H1 (cell line): ENCODE measurements around the gene VAV2. TPM values are rescaled to one million over a fixed set of nuclear protein-coding genes. Genes with fewer than 3 reads are reported as not detected.

ENCODE experiments used
- CHD2 ChIP-seq: IDR thresholded peaks from 2 replicates; pipeline ENCODE4 v1.6.1; 2012; ENCODE audit warnings: low read length, improper control_type of control experiment
- RAD21 ChIP-seq, 2 experiments: IDR thresholded peaks in 1 of 2; conservative IDR thresholded peaks in 1 of 2; 2 replicates each; pipeline ENCODE4 v1.6.1; 2011; ENCODE audit warnings: low read depth in 2 of 2, low read length in 2 of 2, improper control_type of control experiment in 1 of 2, inconsistent platforms in 1 of 2, mild to moderate bottlenecking in 1 of 2, moderate library complexity in 1 of 2
- SIX5 ChIP-seq: IDR thresholded peaks from 2 replicates; pipeline ENCODE4 v1.6.1; 2011; ENCODE audit warnings: mild to moderate bottlenecking, low read depth, low read length
- TAF1 ChIP-seq: IDR thresholded peaks from 2 replicates; pipeline ENCODE4 v1.6.1; 2011; ENCODE audit warnings: mild to moderate bottlenecking, low read depth, low read length
- YY1 ChIP-seq: IDR thresholded peaks from 2 replicates; pipeline ENCODE4 v1.6.1; 2011; ENCODE audit warnings: low read depth, mild to moderate bottlenecking, low read length
- ZNF274 ChIP-seq: IDR thresholded peaks from 2 replicates; pipeline ENCODE4 v1.7.0; 2012; ENCODE audit warnings: low read length, borderline replicate concordance; ENCODE audit errors: extremely low read depth
- polyA plus RNA-seq, 7 experiments: library from polyadenylated mRNA; depleted of rRNA in 3 of 7; stranded (reverse) in 5 of 7; unstranded in 2 of 7; fragments of >200 nt in 5 of 7; fragments of 200-250 nt in 2 of 7; gene quantifications; 1 replicate in 5 of 7; 2 replicates in 1 of 7; 4 replicates in 1 of 7; pipeline versions ENCODE4 v1.2.1 to v1.2.3, GENCODE V29; 2011 to 2013; ENCODE audit warnings: missing spikeins in 2 of 7, mixed read lengths in 2 of 7
- total RNA-seq: library from RNA; stranded (reverse); fragmentation: NEBNext Ultra II Directional; extraction: Animal tissue kit (Norgen Biotek cat#: 25700); gene quantifications from 2 replicates; pipeline ENCODE4 v1.2.1, GENCODE V29; 2021
- TF ChIP-seq, protein P1 (sequence below): fragments of 300-600 bp; sonication (generic); IDR thresholded peaks from 2 replicates; pipeline ENCODE4 v1.7.1; 2012; ENCODE audit warnings: low read length, moderate library complexity, mild to moderate bottlenecking, inconsistent platforms; ENCODE audit not compliant: insufficient replicate concordance
- TF ChIP-seq, protein P2 (sequence below): IDR thresholded peaks from 2 replicates; pipeline ENCODE4 v1.6.1; 2011; ENCODE audit warnings: low read length, improper control_type of control experiment

Gene VAV2
- total and polyA plus RNA-seq, 2 of the 8 experiments (the other 6 are each of a cell fraction or from before 2014, with no cell fraction given), result 13.6 to 37.6 TPM

DNA sequence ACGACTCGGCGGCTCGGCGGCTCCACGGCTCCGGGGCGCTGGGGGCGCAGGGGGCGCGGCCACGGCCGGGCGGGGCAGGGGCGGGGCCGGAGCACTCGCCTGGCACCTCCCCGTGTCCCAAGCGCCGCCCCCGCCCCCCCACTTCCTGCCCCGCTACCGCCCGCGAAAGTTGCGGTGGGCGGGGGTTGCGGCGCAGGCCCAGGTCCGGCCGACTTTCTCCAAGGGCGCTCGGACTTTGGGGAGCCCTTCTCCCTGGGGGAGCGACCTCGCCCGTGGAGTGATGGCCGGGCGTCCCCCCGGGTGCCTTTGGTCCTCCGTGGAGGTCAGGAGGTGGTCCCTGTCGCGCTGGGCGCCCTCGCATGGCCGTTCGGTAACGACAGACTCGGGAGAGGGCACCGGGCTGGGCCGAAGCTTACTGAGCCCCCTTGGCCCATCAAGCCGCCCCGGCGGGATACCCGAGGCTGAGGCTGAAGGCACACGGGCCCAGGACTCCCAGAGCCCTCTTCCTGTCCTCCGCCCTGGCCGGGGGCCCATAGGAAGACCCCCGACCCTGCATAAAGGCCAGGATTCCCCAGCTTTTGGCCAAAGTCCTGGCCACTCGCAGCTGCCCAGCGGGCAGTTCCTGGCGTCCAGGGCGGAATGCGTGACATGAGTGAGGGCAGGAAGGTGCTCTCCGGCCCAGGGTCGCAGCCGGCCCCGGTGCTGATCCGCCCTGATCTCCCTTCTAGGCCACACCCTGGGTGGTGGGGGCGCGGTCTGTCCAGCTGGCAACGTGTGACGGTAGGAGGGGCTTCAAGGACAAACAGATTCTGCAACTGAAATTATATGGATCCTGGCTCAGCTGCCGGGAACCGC lies 883 bp upstream of the VAV2 start (continued):
- TF ChIP-seq, protein P1, sequence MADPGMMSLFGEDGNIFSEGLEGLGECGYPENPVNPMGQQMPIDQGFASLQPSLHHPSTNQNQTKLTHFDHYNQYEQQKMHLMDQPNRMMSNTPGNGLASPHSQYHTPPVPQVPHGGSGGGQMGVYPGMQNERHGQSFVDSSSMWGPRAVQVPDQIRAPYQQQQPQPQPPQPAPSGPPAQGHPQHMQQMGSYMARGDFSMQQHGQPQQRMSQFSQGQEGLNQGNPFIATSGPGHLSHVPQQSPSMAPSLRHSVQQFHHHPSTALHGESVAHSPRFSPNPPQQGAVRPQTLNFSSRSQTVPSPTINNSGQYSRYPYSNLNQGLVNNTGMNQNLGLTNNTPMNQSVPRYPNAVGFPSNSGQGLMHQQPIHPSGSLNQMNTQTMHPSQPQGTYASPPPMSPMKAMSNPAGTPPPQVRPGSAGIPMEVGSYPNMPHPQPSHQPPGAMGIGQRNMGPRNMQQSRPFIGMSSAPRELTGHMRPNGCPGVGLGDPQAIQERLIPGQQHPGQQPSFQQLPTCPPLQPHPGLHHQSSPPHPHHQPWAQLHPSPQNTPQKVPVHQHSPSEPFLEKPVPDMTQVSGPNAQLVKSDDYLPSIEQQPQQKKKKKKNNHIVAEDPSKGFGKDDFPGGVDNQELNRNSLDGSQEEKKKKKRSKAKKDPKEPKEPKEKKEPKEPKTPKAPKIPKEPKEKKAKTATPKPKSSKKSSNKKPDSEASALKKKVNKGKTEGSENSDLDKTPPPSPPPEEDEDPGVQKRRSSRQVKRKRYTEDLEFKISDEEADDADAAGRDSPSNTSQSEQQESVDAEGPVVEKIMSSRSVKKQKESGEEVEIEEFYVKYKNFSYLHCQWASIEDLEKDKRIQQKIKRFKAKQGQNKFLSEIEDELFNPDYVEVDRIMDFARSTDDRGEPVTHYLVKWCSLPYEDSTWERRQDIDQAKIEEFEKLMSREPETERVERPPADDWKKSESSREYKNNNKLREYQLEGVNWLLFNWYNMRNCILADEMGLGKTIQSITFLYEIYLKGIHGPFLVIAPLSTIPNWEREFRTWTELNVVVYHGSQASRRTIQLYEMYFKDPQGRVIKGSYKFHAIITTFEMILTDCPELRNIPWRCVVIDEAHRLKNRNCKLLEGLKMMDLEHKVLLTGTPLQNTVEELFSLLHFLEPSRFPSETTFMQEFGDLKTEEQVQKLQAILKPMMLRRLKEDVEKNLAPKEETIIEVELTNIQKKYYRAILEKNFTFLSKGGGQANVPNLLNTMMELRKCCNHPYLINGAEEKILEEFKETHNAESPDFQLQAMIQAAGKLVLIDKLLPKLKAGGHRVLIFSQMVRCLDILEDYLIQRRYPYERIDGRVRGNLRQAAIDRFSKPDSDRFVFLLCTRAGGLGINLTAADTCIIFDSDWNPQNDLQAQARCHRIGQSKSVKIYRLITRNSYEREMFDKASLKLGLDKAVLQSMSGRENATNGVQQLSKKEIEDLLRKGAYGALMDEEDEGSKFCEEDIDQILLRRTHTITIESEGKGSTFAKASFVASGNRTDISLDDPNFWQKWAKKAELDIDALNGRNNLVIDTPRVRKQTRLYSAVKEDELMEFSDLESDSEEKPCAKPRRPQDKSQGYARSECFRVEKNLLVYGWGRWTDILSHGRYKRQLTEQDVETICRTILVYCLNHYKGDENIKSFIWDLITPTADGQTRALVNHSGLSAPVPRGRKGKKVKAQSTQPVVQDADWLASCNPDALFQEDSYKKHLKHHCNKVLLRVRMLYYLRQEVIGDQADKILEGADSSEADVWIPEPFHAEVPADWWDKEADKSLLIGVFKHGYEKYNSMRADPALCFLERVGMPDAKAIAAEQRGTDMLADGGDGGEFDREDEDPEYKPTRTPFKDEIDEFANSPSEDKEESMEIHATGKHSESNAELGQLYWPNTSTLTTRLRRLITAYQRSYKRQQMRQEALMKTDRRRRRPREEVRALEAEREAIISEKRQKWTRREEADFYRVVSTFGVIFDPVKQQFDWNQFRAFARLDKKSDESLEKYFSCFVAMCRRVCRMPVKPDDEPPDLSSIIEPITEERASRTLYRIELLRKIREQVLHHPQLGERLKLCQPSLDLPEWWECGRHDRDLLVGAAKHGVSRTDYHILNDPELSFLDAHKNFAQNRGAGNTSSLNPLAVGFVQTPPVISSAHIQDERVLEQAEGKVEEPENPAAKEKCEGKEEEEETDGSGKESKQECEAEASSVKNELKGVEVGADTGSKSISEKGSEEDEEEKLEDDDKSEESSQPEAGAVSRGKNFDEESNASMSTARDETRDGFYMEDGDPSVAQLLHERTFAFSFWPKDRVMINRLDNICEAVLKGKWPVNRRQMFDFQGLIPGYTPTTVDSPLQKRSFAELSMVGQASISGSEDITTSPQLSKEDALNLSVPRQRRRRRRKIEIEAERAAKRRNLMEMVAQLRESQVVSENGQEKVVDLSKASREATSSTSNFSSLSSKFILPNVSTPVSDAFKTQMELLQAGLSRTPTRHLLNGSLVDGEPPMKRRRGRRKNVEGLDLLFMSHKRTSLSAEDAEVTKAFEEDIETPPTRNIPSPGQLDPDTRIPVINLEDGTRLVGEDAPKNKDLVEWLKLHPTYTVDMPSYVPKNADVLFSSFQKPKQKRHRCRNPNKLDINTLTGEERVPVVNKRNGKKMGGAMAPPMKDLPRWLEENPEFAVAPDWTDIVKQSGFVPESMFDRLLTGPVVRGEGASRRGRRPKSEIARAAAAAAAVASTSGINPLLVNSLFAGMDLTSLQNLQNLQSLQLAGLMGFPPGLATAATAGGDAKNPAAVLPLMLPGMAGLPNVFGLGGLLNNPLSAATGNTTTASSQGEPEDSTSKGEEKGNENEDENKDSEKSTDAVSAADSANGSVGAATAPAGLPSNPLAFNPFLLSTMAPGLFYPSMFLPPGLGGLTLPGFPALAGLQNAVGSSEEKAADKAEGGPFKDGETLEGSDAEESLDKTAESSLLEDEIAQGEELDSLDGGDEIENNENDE, result no peak
- TF ChIP-seq TAF1 (0 out of 2 replicates have a peak, but pooled peaks have one; percentile 3), ZNF274 (no peak), SIX5 (no peak), RAD21 (IDR thresholded peaks at IDR 0.05 in 1 of 2, conservative IDR thresholded peaks at IDR 0.05 in 1 of 2; ENCODE audit: low read depth in 2 of 2, low read length in 2 of 2) (0 out of 4 replicates have a peak, but pooled peaks of 1 of the 2 experiments have one; percentile 10), YY1 (no peak; the same call in 1 of the 2 replicates), CHD2 (no peak)
- TF ChIP-seq, protein P2, sequence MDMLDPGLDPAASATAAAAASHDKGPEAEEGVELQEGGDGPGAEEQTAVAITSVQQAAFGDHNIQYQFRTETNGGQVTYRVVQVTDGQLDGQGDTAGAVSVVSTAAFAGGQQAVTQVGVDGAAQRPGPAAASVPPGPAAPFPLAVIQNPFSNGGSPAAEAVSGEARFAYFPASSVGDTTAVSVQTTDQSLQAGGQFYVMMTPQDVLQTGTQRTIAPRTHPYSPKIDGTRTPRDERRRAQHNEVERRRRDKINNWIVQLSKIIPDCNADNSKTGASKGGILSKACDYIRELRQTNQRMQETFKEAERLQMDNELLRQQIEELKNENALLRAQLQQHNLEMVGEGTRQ, result no peak
